ENCODE measurements around the gene PDCD4.
"Not testable (repeated sequence)": the region's sequence is repeated elsewhere in the genome, so short reads cannot be mapped to it uniquely, and the experiment has no call there.

Gene PDCD4

GRCh38 chr10:110881905-110882304, 10.2 kb downstream of the PDCD4 start:
- DNase-seq (ENCODE audit: low read depth): no peak

GRCh38 chr10:110883924-110884323, 12.2 kb downstream of the PDCD4 start:
- no peak for DNase-seq (ENCODE audit: low read depth)

- no peak for DNase-seq (ENCODE audit: low read depth)
Measured at GRCh38 chr10:110885932-110886674, 14.4 kb downstream of the PDCD4 start.

DNA sequence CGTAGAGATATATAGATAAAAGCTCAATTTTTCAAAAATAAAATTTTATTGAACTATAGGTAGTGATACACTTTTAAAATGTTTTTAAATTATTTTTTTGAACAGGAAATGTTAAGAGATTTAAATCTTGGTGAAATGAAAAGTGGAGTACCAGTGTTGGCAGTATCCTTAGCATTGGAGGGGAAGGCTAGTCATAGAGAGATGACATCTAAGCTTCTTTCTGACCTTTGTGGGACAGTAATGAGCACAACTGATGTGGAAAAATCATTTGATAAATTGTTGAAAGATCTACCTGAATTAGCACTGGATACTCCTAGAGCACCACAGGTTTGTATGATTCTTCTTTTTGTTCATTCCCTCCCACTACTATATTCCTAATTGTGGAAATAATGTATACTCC, 15.8 kb downstream of the PDCD4 start:
- no peak for DNase-seq (ENCODE audit: low read depth)

DNA sequence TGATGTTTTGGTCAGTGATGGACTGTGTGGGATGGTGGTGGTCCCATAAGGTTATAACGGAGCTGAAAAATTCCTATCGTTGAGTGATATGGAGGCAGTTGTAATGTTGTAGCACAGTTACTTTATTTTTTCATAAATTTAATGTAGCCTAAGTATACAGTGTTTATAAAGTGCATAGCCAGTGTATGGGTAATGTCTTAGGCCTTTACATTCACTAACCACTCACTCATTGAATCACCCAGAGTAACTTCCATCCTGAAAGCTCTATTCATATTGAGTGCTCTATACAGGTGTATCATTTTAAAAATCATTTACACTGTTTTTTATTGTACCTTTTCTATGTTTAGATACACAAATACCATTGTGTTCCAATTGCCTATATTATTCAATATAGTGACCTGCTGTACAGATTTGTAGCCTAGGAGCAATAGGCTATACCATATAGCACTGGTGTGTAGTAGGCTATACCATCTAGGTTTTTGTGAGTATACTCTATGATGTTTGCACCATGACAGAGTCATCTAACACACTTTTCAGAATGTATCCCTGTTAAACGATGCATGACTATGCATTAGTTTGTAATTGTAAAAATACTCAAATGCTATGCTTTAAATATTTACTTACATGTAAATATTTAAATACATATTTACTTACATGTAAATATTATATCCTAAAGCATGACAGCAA, 21.0 kb downstream of the PDCD4 start:
- DNase-seq (ENCODE audit: low read depth): no peak

DNA sequence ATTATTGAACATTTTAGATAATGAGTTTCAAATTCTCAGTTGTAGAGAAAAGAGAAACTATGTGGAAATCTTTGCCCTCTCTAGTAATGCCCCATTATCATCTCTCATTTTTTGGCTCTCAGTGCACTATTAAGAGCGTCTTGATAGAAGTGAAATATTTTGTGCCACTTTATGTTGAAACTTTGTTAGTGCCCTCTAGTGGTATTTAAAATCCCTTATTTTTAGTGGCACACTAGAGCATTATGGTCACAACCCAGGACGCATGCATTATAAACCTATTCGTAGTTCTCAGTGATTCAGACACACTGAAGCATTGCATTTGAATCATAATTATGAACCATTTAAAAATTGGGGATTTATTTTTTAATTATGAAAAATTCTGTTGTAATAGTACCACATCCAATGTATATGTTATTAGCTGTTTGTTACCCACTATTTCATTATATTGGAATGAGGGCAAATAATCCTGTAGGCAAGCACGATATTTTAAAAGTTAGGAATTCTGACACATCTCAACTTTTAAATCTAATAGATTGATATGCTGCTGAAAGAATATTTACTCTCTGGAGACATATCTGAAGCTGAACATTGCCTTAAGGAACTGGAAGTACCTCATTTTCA, 21.9 kb downstream of the PDCD4 start:
- DNase-seq (ENCODE audit: low read depth): no peak

- DNase-seq (ENCODE audit: low read depth): no peak
Measured at GRCh38 chr10:110897184-110897583, 25.5 kb downstream of the PDCD4 start.

GRCh38 chr10:110898391-110898790, 26.7 kb downstream of the PDCD4 start:
- no peak for DNase-seq (ENCODE audit: low read depth)

DNA sequence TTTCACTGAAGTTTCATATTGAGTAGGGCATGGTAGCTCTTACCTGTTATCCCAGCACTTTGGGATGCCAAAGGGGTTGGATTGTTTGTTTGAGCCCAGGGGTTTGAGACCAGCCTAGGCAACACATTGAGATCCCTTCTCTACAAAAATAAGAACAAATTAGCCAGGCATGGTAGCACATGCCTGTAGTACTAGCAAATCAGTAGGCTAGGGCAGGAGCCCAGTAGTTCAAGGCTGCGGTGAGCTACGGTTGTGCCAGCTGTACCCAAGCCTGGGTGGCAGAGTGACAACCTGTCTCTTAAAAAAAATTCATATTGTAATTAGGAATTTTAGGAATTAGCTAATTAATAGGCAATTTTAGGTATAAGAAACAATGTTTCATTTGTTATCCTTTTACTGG, 29.3 kb downstream of the PDCD4 start:
- DNase-seq (ENCODE audit: low read depth): no peak

DNA sequence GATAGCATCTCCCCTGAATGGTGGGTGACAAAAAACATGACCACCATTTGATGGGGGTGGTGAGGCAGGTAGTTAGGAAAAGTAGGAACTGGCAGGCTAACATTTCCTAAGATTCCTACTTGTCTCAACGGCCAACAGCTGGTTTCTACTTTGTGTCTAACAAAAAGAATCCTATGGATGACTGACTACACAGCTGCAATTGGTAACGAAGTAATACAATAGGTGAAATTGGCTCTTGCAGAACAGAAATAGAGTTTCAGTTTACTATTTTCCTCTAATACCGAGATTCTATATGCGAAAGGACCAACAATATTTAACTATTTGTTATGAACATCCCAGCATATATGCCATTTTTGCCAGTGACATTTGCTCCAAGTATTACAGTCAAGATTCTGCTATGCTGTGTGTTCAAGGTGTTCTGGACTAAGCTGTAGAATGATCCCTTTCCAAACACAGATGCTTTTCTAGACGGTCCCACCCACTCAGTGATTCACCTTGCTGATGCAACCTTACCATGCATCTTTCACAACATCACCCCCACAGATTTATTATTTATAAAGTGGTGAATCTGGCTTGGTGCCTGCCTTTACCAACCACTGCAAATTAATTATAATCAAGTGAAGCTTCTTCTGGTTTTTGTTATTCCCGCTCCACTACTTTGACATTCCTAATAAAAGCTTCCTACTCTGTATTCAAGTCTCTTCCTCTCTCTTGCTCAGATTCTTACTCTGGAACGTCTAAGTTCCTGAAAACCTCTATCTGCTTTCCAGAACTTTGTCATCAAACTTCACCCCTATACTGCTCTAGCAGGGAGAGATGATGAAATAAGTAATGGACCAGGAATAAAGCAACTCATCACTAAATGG, 30.5 kb downstream of the PDCD4 start:
- DNase-seq (ENCODE audit: low read depth): no peak

- DNase-seq (ENCODE audit: low read depth): no peak
Measured at GRCh38 chr10:110903280-110904278, 31.9 kb downstream of the PDCD4 start.

DNA sequence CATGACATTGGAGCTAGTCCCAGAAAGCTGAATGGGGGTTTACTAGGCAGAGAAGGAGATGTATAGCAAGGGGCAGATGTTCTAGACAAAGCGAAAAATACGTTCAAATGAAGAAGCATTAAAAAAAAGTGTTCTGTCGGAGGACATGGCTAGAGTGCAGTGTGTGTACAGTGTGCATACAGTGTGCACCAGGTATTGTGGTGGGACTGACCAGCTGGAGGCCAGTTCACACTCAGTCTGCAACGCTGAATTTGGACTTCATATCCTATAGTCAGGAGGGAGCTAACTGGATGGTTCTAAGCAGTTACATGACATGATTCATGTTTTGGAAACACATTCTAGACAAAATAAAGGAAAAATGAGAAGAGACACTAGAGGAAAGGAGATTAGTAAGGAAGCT, 38.4 kb downstream of the PDCD4 start:
- no peak for DNase-seq (ENCODE audit: low read depth)

DNA sequence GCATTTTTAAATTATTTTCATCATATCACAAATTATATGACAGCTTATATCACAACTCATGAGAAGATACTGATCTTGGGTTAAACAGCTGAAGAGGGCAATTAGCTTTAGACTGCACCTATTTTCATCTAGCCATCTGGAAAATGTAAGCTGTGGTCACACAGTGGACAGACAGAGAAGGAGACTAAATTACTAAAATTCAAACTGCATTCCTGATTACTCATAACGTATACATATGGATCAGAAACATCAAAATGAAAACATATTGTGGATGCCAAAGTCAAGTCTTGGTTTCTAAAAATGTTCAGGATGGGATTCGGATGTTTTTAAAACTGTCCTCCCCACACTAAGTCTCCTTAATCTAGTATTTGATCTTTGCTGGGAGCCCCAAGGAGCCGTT, 40.6 kb downstream of the PDCD4 start:
- no peak for DNase-seq (ENCODE audit: low read depth)

DNA sequence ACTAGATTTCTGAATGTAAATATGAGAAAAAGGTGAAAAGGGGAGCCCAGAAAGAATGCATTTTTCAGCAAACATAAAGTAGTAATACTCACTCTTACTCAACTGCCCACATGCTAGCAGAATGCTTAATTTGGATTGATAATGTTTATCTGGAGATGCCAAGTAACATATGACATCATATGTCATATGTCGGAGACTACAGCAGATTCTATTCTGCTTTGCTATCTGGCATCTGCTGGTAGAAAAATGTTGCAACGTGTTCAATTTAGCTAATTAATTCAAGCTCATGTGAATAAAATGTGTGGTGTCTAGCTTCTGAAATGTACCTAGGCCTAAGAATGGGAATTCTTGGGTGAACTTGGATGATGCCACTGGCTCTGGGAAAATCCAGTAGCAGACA, 42.7 kb downstream of the PDCD4 start:
- DNase-seq (ENCODE audit: low read depth): no peak

- no peak for DNase-seq (ENCODE audit: low read depth)
Measured at GRCh38 chr10:110915035-110915434, 43.3 kb downstream of the PDCD4 start.

GRCh38 chr10:110915600-110915999, 43.9 kb downstream of the PDCD4 start:
- DNase-seq (ENCODE audit: low read depth): not testable (repeated sequence)

DNA sequence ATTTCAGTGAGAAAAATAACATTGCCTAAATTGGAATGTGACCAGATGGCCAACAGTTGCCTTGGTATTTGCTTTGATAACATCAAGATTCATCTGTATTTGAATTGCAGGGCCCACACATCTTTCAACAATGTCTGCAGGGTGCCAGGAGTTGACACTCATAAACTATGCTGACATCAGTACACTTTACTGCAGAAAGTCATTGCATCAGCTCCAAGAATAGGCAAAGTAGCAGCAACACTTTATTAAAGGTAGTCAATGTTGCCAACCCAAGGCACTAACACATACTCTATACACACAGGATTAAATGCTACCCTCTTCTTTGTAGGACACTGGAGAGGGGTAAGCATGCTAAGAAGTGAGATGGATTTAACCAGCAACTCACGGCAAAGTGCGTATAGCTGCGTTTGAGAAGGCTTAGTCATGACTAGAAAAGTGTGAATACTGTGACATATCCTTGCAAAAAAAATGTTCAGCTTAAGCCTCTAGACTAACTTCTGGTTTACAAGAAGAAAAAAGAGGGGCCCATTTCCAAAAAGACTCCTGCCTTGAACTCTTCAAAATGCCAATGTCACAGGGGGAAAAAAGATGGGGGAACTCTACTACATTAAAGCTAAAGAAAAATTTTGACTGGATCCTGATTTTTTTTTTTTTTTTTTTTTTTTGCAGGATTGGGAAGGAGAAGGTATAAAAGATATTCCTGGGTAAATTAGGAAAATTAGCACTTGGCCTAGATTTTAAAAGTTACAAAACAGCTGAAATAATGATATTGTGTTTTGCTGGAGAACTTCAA, 45.0 kb downstream of the PDCD4 start:
- DNase-seq (ENCODE audit: low read depth): no peak

- DNase-seq (ENCODE audit: low read depth): peak; percentile 77
Measured at GRCh38 chr10:110918269-110918642, 46.5 kb downstream of the PDCD4 start.

DNA sequence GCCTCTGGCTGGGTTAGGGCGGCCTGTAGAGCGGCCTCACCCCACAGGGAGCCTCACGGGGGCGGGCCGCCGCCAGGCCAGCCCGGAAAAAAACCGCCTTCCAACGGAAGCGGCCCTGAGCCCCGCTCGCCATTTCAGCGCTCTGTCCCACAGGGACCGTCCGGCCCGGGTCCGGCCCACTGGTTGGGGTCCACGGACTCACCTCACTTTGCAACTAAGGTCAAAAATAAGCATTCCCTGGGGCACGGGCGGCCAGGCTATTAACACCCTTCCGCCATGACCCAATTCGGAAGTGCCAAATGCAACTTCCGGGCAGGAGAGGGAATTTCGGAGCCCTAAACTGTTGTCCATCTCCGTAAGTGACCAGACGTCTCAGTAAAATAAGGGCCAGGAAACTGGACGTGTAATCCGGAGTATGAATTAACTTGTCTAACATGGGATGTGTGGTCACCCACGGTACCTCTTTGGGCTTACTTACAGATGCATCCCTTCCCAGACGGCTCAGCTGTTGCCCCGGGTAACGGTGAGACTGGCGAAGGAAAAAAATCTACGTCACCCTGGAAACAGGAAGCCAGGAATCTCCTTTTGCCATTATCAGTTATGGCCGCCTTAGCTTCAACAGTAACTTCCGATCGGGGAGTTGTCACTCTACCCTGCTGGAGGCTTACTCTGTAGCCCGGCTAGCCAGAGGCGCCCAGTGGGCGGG, 47.1 kb downstream of the PDCD4 start, which contains the start of gene BBIP1:
TSS of gene BBIP1 (minus strand) at position 538 of the 706 bp plus-strand sequence. CDS start 1,023 bp downstream, outside the sequence.
- DNase-seq (ENCODE audit: low read depth): no peak

Measured in activated T-helper 1 cell treated with Interleukin-2 at 50 U/mL for 16 hours (primary cell).